H1 (cell line): ENCODE measurements around the gene FBXO8. TPM values are rescaled to one million over a fixed set of nuclear protein-coding genes. Genes with fewer than 3 reads are reported as not detected.

ENCODE experiments used
- BRCA1 ChIP-seq: IDR thresholded peaks from 2 replicates; pipeline ENCODE4 v1.6.1; 2012; ENCODE audit warnings: low read depth, low read length, improper control_type of control experiment
- CHD7 ChIP-seq: fragments of 300-600 bp; sonication (generic); IDR thresholded peaks from 2 replicates; pipeline ENCODE4 v1.7.1; 2012; ENCODE audit warnings: low read length, moderate library complexity, mild to moderate bottlenecking, inconsistent platforms; ENCODE audit not compliant: insufficient replicate concordance
- EGR1 ChIP-seq: IDR thresholded peaks from 2 replicates; pipeline ENCODE4 v1.6.1; 2011; ENCODE audit warnings: low read depth, low read length, borderline replicate concordance
- EP300 ChIP-seq, 2 experiments: IDR thresholded peaks; 1 replicate in 1 of 2; 2 replicates in 1 of 2; pipeline ENCODE4 v1.6.1; 2011 to 2012; ENCODE audit warnings: low read depth in 2 of 2, low read length in 2 of 2, mild to moderate bottlenecking in 2 of 2, borderline replicate concordance in 1 of 2, inconsistent platforms in 1 of 2, moderate library complexity in 1 of 2
- EZH2 ChIP-seq: fragments of 200-600 bp; sonication (generic); IDR thresholded peaks from 2 replicates; pipeline ENCODE4 v1.7.1; 2012; ENCODE audit warnings: low read depth, mild to moderate bottlenecking, moderate library complexity, low read length, inconsistent platforms; ENCODE audit not compliant: severe bottlenecking
- POLR2AphosphoS5 ChIP-seq: IDR thresholded peaks from 2 replicates; pipeline ENCODE4 v1.6.1; 2011; ENCODE audit warnings: low read depth, low read length
- polyA plus RNA-seq, 7 experiments: library from polyadenylated mRNA; depleted of rRNA in 3 of 7; stranded (reverse) in 5 of 7; unstranded in 2 of 7; fragments of >200 nt in 5 of 7; fragments of 200-250 nt in 2 of 7; gene quantifications; 1 replicate in 5 of 7; 2 replicates in 1 of 7; 4 replicates in 1 of 7; pipeline versions ENCODE4 v1.2.1 to v1.2.3, GENCODE V29; 2011 to 2013; ENCODE audit warnings: missing spikeins in 2 of 7, mixed read lengths in 2 of 7
- total RNA-seq: library from RNA; stranded (reverse); fragmentation: NEBNext Ultra II Directional; extraction: Animal tissue kit (Norgen Biotek cat#: 25700); gene quantifications from 2 replicates; pipeline ENCODE4 v1.2.1, GENCODE V29; 2021

Gene FBXO8
- total and polyA plus RNA-seq, 2 of the 8 experiments (the other 6 are each of a cell fraction or from before 2014, with no cell fraction given) = 5.1 to 7.5 TPM

GRCh38 chr4:174281182-174281737 is 2.2 kb downstream of the FBXO8 start (continued):
- TF ChIP-seq CHD7 (no peak), EP300 (IDR thresholded peaks at IDR 0.05; ENCODE audit: borderline replicate concordance in 1 of 2, low read depth in 2 of 2, low read length in 2 of 2) (no peak), EZH2 (no peak), POLR2AphosphoS5 (no peak), EGR1 (no peak), BRCA1 (no peak)
- TF ChIP-seq, all 59 proteins: peak for 0
